GM20000 (cell line): ENCODE measurements around the gene SLC19A1.

Experiments
- DNase-seq: peaks from one replicate; pipeline ENCODE4 v3.0.0; 2012; ENCODE audit warnings: low spot score
- CTCF ChIP-seq: IDR thresholded peaks from 2 replicates; pipeline ENCODE4 v1.5.1; 2012; ENCODE audit warnings: mild to moderate bottlenecking, control low read depth; ENCODE audit errors: extremely low read depth, missing control alignments

The SLC19A1 gene

GRCh38 chr21:45555557-45556301 is 13.5 kb upstream of the SLC19A1 start:
- peak; percentile 65 for TF ChIP-seq CTCF
- DNase-seq: peak; percentile 85

GRCh38 chr21:45555251-45555556 is 13.0 kb upstream of the SLC19A1 start:
- DNase-seq: no peak
- TF ChIP-seq CTCF: no peak

GRCh38 chr21:45554477-45555175 is 12.4 kb upstream of the SLC19A1 start:
- peak; percentile 96 for DNase-seq
- peak; percentile 83 for TF ChIP-seq CTCF

GRCh38 chr21:45552696-45553391 is 10.6 kb upstream of the SLC19A1 start:
- DNase-seq: no peak
- no peak for TF ChIP-seq CTCF

GRCh38 chr21:45551783-45552695 is 9.8 kb upstream of the SLC19A1 start:
- DNase-seq: no peak
- no peak for TF ChIP-seq CTCF

- no peak for TF ChIP-seq CTCF
- no peak for DNase-seq
Measured at GRCh38 chr21:45551316-45551715, 9.1 kb upstream of the SLC19A1 start.
